HEK293 (cell line): ENCODE measurements around the gene INO80.

Experiments used
- CTCF ChIA-PET: fragments of 350-600 bp; formaldehyde crosslinking; extraction: SDS; loops from one replicate; lab custom pipeline; 2021; ENCODE audit warnings: antibody characterized with exemption; lab: Yijun Ruan, JAX
- POLR2A ChIA-PET: fragments of 300-600 bp; formaldehyde crosslinking; extraction: SDS; loops from one replicate; lab custom pipeline; 2020; ENCODE audit warnings: antibody characterized with exemption, inconsistent platforms; lab: Yijun Ruan, JAX
- H3K27ac ChIP-seq: fragments of 200-500 bp; sonication (Bioruptor generic); 2 replicates; pipeline ENCODE4 v1.5.1; 2014; ENCODE audit warnings: low read depth, low read length, control low read depth, inconsistent platforms; ENCODE audit errors: extremely low read depth
- H3K36me3 ChIP-seq, 2 experiments: fragments of 200-500 bp in 1 of 2; sonication (Bioruptor generic) in 1 of 2; 1 replicate in 1 of 2; 2 replicates in 1 of 2; pipeline ENCODE4 v1.5.1; 2014 to 2017; ENCODE audit warnings: inconsistent platforms in 2 of 2, low read length in 2 of 2; ENCODE audit not compliant: control insufficient read depth in 2 of 2, insufficient read depth in 1 of 2
- H3K4me1 ChIP-seq: fragments of 200-500 bp; sonication (Bioruptor generic); 2 replicates; pipeline ENCODE4 v1.5.1; 2014; ENCODE audit warnings: mild to moderate bottlenecking, low read length, inconsistent platforms; ENCODE audit not compliant: control insufficient read depth, insufficient read depth
- H3K4me3 ChIP-seq: 2 replicates; pipeline ENCODE4 v1.5.1; 2011; ENCODE audit warnings: low read depth, mild to moderate bottlenecking, control low read depth, low read length, moderate library complexity
- H3K9me3 ChIP-seq: fragments of 200-500 bp; sonication (Bioruptor generic); 2 replicates; pipeline ENCODE4 v1.5.1; 2014; ENCODE audit warnings: low read depth, low read length, inconsistent platforms; ENCODE audit not compliant: control insufficient read depth, insufficient read depth
- ELK4 ChIP-seq: IDR thresholded peaks from 2 replicates; pipeline ENCODE4 v1.6.1; 2011; ENCODE audit warnings: mild to moderate bottlenecking, low read depth, low read length, borderline replicate concordance
- HOXC10 ChIP-seq: sonication (generic); formaldehyde crosslinking; IDR thresholded peaks from 2 replicates; pipeline ENCODE4 v1.8.1; 2023; ENCODE audit warnings: mild to moderate bottlenecking, missing genetic modification reagents
- KLF10 ChIP-seq: fragments of 450-650 bp; IDR thresholded peaks from 2 replicates; pipeline ENCODE4 v1.5.1; 2018; ENCODE audit warnings: missing biosample characterization, mild to moderate bottlenecking, missing genetic modification characterization
- TCF7L2 ChIP-seq: IDR thresholded peaks from 2 replicates; pipeline ENCODE4 v1.6.1; 2011; ENCODE audit warnings: low read depth, mild to moderate bottlenecking, inconsistent platforms, low read length, moderate library complexity, borderline replicate concordance
- ZBTB20 ChIP-seq: fragments of 450-650 bp; formaldehyde crosslinking; IDR thresholded peaks from 2 replicates; pipeline ENCODE4 v1.5.1; 2016; ENCODE audit warnings: missing biosample characterization, missing genetic modification characterization
- ZBTB21 ChIP-seq: fragments of 450-650 bp; formaldehyde crosslinking; IDR thresholded peaks from 2 replicates; pipeline ENCODE4 v1.5.1; 2017; ENCODE audit warnings: missing biosample characterization, missing genetic modification characterization
- ZBTB48 ChIP-seq: fragments of 450-650 bp; formaldehyde crosslinking; IDR thresholded peaks from 2 replicates; pipeline ENCODE4 v1.5.1; 2016; ENCODE audit warnings: missing biosample characterization, missing genetic modification characterization
- ZNF146 ChIP-seq: fragments of 450-650 bp; formaldehyde crosslinking; IDR thresholded peaks from 2 replicates; pipeline ENCODE4 v1.5.1; 2016; ENCODE audit warnings: missing biosample characterization, missing genetic modification characterization
- ZNF148 ChIP-seq: fragments of 450-650 bp; formaldehyde crosslinking; IDR thresholded peaks from 2 replicates; pipeline ENCODE4 v1.5.0; 2017; ENCODE audit warnings: missing biosample characterization, missing genetic modification characterization, borderline replicate concordance
- ZNF175 ChIP-seq: fragments of 450-650 bp; formaldehyde crosslinking; IDR thresholded peaks from 2 replicates; pipeline ENCODE4 v1.5.1; 2016; ENCODE audit warnings: missing biosample characterization, missing genetic modification characterization
- ZNF324 ChIP-seq: fragments of 450-650 bp; formaldehyde crosslinking; IDR thresholded peaks from 2 replicates; pipeline ENCODE4 v1.5.1; 2016; ENCODE audit warnings: missing biosample characterization, missing genetic modification characterization
- ZNF426 ChIP-seq: fragments of 450-650 bp; formaldehyde crosslinking; IDR thresholded peaks from 2 replicates; pipeline ENCODE4 v1.5.1; 2017; ENCODE audit warnings: missing biosample characterization, missing genetic modification characterization, mild to moderate bottlenecking, inconsistent platforms, moderate library complexity
- ZNF501 ChIP-seq: fragments of 450-650 bp; formaldehyde crosslinking; IDR thresholded peaks from 2 replicates; pipeline ENCODE4 v1.5.1; 2016; ENCODE audit warnings: missing biosample characterization, missing genetic modification characterization
- ZNF544 ChIP-seq: fragments of 450-650 bp; formaldehyde crosslinking; IDR thresholded peaks from 2 replicates; pipeline ENCODE4 v1.5.0; 2017; ENCODE audit warnings: missing biosample characterization, missing genetic modification characterization
- ZNF548 ChIP-seq: fragments of 450-650 bp; formaldehyde crosslinking; IDR thresholded peaks from 2 replicates; pipeline ENCODE4 v1.5.1; 2016; ENCODE audit warnings: missing biosample characterization, missing genetic modification characterization
- ZNF549 ChIP-seq: fragments of 450-650 bp; IDR thresholded peaks from 2 replicates; pipeline ENCODE4 v1.5.1; 2018; ENCODE audit warnings: missing biosample characterization, missing genetic modification characterization, mild to moderate bottlenecking, inconsistent platforms, moderate library complexity
- ZNF596 ChIP-seq: fragments of 450-650 bp; IDR thresholded peaks from 2 replicates; pipeline ENCODE4 v1.5.0; 2018; ENCODE audit warnings: missing biosample characterization, mild to moderate bottlenecking, missing genetic modification characterization, moderate library complexity
- ZNF654 ChIP-seq: fragments of 450-650 bp; formaldehyde crosslinking; IDR thresholded peaks from 2 replicates; pipeline ENCODE4 v1.5.1; 2016; ENCODE audit warnings: low read depth, missing biosample characterization, missing genetic modification characterization
- ZNF701 ChIP-seq: fragments of 450-650 bp; formaldehyde crosslinking; IDR thresholded peaks from 2 replicates; pipeline ENCODE4 v1.5.1; 2016; ENCODE audit warnings: missing biosample characterization, missing genetic modification characterization
- ZNF768 ChIP-seq: fragments of 450-650 bp; formaldehyde crosslinking; IDR thresholded peaks from 2 replicates; pipeline ENCODE4 v1.5.1; 2018; ENCODE audit warnings: missing biosample characterization, mild to moderate bottlenecking, missing genetic modification characterization
- TF ChIP-seq, protein P1 (sequence below): fragments of 450-650 bp; formaldehyde crosslinking; IDR thresholded peaks from 2 replicates; pipeline ENCODE4 v1.5.1; 2016; ENCODE audit warnings: missing biosample characterization, missing genetic modification characterization
- TF ChIP-seq, protein P2 (sequence below): fragments of 450-650 bp; formaldehyde crosslinking; IDR thresholded peaks from 2 replicates; pipeline ENCODE4 v1.5.1; 2016; ENCODE audit warnings: missing biosample characterization, missing genetic modification characterization

Gene INO80

GRCh38 chr15:40990080-40990479, 126.0 kb downstream of the INO80 start (continued):
- TF ChIP-seq ZNF544 (tag by site-specific recombination) = no peak
- no peak for TF ChIP-seq ZNF549
- TF ChIP-seq KLF10 (tag by site-specific recombination) = no peak
- TF ChIP-seq ZBTB48 (tag by site-specific recombination) = no peak
- TF ChIP-seq TCF7L2 = no peak

DNA sequence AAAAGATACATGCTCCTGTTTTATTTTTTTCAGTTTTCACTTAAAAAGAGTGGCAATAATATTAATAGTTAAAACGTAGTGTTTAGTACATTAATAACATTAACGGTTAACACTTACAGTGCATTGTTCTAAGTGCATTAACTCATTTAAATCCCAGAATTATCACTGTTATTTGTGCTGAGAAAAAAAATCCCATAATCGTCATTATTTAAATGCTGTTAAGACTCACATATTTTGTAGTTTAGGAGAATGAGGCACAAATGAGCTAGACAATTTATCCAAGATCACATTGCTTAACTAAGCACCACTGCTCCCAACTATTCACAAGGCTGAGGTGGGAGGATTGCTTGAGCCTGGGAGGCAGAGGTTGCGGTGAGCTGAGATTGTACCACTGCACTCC, 127.9 kb downstream of the INO80 start:
- Histone ChIP-seq H3K36me3 (peaks cover 8 to 69% of the 10 kb centered on the region in 2 experiments), H3K4me1 (no peaks in the 10 kb centered on the region), H3K9me3 (no peaks in the 10 kb centered on the region), H3K4me3 (no peak overlapping the region), H3K27ac (no peak overlapping the region)
- TF ChIP-seq, protein P1, sequence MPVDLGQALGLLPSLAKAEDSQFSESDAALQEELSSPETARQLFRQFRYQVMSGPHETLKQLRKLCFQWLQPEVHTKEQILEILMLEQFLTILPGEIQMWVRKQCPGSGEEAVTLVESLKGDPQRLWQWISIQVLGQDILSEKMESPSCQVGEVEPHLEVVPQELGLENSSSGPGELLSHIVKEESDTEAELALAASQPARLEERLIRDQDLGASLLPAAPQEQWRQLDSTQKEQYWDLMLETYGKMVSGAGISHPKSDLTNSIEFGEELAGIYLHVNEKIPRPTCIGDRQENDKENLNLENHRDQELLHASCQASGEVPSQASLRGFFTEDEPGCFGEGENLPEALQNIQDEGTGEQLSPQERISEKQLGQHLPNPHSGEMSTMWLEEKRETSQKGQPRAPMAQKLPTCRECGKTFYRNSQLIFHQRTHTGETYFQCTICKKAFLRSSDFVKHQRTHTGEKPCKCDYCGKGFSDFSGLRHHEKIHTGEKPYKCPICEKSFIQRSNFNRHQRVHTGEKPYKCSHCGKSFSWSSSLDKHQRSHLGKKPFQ = no peak
- TF ChIP-seq ZNF175 (tag by site-specific recombination) (no peak), ZNF146 (tag by site-specific recombination) (no peak), ZNF596 (tag by site-specific recombination) (no peak), ZNF701 (tag by site-specific recombination) (no peak), ZNF768 (tag by site-specific recombination) (no peak), ELK4 (no peak), ZNF501 (tag by site-specific recombination) (no peak), ZBTB20 (tag by site-specific recombination) (no peak), ZNF548 (no peak), ZNF426 (tag by site-specific recombination) (no peak), HOXC10 (no peak), ZBTB21 (tag by site-specific recombination) (no peak), ZNF654 (tag by site-specific recombination) (no peak), ZNF324 (tag by site-specific recombination) (no peak), ZNF148 (tag by site-specific recombination) (no peak)
- TF ChIP-seq, protein P2, sequence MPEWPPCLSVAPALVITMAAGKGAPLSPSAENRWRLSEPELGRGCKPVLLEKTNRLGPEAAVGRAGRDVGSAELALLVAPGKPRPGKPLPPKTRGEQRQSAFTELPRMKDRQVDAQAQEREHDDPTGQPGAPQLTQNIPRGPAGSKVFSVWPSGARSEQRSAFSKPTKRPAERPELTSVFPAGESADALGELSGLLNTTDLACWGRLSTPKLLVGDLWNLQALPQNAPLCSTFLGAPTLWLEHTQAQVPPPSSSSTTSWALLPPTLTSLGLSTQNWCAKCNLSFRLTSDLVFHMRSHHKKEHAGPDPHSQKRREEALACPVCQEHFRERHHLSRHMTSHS = no peak
- ChIA-PET POLR2A (interaction anchor here (0.7 kb wide), 1 partner anchor 35 kb away, joined by 3 read pairs; the partner anchor contains the start of gene CHAC1), CTCF (no interaction called here)
